RKO (cell line): ENCODE measurements around the gene HPSE2.

Experiments used
- DNase-seq: peaks from one replicate; pipeline ENCODE4 v3.0.0-alpha.2; 2016; ENCODE audit warnings: low spot score

HPSE2 gene

GRCh38 chr10:98410759-98411158 lies 824.9 kb downstream of the HPSE2 start:
- no peak for DNase-seq

- DNase-seq: no peak
Observed at GRCh38 chr10:98410135-98410743, 825.4 kb downstream of the HPSE2 start.

GRCh38 chr10:98408799-98409198 lies 826.9 kb downstream of the HPSE2 start:
- DNase-seq: no peak

- no peak for DNase-seq
Observed at GRCh38 chr10:98407744-98408241, 827.9 kb downstream of the HPSE2 start.
